RPMI7951 (cell line): ENCODE results near the gene ZNF654. TPM values are rescaled to one million over a fixed set of nuclear protein-coding genes. Genes with fewer than 3 reads are reported as not detected.
A peak's percentile ranks its signal among the peaks of the same experiment; 100 is the strongest.
"Not testable (repeated sequence)": the region's sequence is repeated elsewhere in the genome, so short reads cannot be mapped to it uniquely, and the experiment has no call there.

Experiments used
- DNase-seq: peaks from one replicate; pipeline ENCODE4 v3.0.0-alpha.2; 2012; ENCODE audit warnings: low read depth
- total RNA-seq: library from RNA; depleted of rRNA; stranded (reverse); fragments of >200 nt; shearing (Covaris generic); gene quantifications from 2 replicates; pipeline ENCODE4 v1.2.3, GENCODE V29; 2014

The ZNF654 gene
- total RNA-seq, 1 experiment from 2014 or later = 18.1 TPM

DNA sequence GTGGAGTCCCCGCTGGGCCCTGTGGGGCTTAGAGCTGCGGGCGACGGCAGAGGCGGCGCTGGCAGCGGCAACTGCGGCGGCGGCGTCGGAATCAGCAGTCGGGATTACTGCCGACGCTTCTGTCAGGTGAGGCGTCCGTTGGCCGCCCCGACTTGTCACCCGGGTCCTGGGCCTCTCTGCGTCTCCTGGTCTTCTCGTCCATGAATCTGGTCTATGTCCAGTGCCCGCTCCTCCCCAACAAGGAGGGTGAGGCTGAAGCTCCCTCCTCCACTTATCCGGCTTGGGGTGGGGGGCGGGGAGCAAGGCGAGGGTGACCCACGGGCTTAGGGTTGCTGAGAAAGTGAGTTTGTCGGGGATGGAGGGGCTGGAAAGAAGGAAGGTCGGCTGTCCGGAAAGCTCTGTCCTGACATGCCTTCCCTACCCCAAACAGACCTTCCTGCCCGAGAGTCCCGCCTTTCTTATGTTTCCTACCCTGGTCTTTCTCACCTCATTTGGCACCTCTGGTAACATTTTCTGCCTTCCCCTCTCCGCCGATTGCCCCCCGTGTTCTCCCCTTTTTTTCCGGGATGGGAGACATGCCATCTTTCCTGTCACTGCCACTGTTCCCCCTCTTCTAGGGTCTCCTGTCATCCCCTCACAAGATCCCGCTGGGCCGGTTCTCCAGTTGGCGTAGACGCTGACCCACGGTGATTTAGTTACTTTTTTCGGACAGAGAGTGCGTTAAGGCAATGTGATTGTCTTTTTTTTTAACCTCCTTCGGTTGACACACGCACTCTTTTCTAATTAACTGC lies 520 bp downstream of the ZNF654 start:
- no peak for DNase-seq

DNA sequence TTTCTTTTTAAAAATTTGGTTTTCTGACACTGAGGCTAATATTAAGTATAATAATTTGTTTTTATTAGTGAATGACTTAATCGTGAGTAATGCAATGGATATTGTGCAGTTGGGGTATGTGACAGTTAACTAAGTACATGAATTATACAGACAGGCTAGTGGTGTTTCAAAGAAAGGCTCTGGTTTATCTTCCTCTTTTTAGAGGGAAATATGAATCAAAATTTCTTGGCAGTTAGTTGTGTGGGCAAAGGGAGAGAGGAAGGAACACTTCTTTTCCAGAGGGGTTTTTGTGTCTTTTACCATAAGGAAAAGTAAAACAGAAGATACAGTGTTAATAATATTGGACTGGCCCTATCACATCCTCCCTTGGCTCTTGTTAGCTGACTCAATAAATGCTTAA lies 2.7 kb downstream of the ZNF654 start:
- DNase-seq = no peak

DNA sequence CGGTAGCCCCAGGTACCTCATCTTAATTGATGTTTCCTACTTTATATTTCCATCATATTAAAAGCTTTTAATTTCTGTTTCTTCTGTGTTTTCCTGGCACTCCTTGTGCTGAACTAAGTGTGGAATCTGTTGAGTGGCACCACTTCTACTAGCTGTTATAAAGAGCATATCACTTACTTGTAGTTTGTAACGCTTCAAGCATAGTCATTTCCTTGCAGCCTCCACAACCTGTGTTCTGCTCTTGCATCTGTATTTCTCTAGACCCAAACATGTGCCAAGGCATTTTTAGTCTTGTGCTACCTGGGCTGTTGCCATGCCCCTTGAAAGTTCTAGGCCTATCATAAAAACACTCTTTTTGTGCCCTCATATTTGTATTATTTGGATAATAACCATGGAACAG lies 16.0 kb downstream of the ZNF654 start:
- DNase-seq = no peak

DNA sequence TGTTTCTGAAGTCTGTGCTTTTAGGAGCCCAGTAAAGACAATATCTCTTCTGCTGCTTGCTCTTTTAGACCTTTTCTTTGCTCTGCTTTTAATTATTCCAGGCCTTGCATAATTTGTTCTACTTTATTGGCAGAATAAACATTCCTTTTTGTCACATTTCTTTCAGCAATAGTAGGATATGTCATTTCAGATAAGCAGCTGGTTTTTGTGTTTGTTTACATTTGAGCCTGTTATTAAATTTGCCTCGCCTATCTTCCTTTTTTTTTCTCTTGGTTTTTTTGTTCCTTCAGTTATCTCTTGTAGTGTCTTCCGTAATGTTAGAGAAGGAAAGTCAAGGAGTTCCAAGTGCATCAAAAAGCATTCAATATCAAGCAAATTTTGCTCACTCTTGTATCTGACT lies 16.4 kb downstream of the ZNF654 start:
- DNase-seq = no peak

DNA sequence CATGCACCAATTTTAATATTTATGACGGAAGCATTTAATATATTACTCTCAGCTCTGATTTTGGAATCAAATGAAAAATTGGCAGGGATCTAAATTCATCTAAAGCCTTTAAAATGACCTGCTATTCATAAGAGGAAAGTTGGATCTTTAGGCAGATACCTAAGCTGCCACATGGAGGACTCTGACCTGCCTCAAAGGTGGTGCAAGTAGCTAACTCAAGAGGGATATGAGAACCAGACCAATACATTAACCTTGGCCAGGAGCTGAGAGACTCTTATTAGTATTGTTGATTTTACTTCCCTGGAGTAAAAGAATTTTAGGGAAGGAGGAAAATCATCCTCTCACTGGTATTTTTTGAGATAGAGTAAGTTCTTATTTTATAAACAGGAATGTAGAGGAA lies 17.7 kb downstream of the ZNF654 start:
- no peak for DNase-seq

DNA sequence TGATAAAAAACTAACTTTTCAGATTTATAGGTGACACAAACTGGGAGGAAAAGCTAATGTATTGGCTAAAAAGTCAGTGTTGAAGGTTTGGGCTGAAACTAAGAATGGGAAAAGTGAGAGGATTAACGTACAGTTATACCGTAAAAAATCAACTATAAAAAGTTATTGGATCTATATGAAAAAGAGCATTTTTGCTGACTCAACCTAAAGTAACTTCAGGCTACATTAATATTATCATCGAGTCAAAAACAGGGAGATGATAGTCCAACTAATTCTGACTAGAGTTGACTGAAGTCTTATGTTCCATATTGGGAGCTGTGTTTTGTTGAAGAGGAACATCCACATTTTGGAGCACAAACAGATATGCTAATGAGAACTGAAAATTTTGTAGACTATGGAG lies 19.9 kb downstream of the ZNF654 start:
- no peak for DNase-seq

DNA sequence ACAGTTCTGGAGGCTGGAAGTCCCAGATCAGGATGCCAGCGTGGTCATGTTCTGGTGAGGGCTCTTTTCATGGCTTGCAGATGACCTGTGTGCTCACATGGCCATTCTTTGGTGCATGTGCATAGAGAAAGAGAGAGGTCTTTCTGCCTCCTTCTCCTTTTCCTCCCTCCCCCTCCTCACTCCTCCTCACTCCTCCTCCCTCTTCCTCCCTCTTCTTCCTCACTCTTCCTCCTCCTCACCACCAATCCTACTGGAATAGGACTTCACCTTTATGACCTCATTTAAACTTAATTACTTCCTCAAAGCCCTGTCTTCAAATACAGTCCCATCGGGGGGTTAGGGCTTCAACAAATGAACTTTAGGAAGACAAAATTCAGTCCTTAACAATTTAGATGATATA lies 23.8 kb downstream of the ZNF654 start:
- no peak for DNase-seq

DNA sequence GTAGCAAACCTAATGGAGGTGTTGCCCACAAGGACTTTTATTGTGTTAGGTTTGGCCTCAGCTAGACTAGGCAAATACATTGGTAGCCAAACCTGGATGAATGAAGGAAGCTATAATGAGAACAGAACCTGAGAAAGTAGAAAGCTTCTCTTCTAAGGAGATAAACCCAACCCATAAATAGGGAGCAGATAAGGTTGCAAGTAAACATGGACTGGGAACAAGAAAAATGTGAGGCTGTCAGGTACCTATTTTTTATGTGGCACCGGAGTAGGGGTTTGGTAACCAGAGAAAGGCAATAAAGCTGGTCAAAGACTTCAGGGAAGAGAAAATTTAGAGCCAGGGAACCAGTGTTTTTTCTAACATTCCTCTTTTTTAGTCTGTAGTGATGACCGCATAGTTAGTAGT lies 25.0 kb downstream of the ZNF654 start:
- no peak for DNase-seq

DNA sequence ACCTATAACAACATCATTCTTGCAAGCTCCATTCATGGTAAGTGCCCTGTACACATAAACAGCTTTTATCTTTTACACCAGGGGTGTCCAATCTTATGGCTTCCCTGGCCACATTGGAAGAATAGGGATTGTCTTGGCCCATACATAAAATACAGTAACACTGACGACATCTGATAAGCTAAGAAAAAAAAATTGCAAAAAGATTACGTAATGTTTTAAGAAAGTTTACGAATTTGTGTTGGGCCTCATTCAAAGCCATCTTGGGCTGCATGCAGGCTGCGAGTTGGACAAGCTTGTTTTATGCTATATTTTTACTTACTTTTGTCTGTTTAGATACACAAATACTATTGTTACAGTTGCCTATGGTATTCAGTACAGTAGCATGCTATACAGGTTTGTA lies 31.6 kb downstream of the ZNF654 start:
- no peak for DNase-seq

DNA sequence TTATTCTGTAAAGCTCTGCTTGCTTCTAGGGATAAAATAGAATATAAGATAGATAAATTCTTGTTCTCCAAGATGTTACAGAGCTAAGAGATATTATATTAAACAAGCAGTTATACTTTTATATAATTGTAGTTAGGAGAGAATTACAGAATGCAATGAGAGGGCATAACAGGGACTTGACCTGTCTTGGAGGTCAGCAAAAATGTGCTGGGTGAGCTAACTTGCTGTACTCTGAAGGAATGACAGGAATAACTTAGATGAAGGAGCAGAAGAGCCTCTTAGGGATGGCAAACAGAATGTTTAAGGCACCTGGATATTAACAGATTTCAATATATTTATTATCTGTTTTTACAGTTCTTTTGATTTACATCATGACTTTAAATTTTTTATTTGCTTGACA lies 33.2 kb downstream of the ZNF654 start:
- no peak for DNase-seq

DNA sequence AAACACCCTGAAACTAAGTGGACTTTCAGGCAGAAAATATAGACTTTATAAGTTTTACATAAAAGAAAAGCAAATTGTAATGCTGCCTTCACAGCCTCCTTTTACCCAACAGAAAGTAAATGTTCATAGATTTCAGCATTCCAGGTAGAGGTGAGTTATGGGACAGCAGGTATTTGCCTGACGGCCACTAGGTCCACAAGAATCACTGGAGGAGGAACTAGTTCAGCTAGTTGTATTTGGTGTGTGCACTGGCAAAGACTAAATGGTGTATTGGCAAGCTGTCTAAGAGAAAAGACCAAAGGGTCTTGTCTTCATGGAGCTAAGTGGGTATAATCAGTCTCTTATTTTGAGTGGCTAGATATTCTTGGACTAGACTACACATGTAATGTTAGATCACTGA lies 34.2 kb downstream of the ZNF654 start:
- no peak for DNase-seq

DNA sequence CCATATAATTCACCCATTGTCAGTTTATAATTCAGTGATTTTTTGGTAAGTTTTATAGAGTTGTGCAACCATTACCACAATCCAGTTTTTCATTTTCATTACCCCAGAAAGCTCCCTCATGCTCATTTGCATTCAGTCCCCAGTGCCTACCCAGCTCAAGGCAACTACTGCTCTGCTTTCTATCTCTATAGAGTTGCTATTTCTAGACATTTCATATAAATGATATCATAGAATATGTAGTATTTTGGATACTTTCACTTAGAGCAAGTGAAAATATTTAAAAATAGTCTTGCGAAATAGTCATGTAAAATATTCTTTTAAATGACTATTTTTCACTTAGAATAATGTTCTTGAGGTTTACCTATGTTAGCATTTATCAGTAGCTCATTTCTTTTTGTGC lies 42.1 kb downstream of the ZNF654 start:
- no peak for DNase-seq

DNA sequence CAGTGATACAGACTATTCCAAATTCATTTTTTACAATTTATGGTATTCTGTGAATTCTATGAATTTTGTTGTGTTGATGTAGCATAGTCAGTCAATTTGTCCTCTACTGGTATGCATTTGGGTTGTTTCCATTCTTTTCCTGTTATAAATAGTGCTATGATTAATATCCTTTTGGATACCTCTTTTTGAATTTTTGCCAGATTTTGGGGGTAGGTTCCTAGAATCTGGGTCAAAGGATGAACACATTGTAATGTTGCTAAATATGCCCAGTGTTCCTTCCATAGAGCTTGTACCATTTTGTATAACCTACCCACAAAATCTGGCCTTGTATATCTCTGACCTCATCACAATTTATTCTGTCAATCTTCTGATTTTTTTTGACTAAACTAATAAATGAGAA lies 46.3 kb downstream of the ZNF654 start:
- DNase-seq = no peak

DNA sequence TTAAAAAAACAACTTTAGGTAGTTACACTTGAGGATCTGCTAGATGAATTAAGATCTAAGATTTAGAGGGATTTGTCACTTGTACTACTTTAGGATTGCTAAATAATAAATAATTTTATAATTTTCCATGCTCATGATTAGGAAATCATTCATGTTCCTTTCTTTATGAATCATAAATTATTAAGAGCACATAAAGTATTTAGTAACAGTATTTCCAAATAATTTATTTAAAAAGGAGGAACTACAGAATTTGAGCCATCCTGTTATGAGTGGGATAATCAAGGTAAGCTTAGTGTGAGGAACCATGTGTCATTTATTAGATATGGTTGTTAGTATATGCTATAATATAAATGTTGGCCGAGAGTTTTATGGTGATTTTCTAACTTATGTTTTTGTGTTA lies 53.2 kb downstream of the ZNF654 start:
- no peak for DNase-seq

DNA sequence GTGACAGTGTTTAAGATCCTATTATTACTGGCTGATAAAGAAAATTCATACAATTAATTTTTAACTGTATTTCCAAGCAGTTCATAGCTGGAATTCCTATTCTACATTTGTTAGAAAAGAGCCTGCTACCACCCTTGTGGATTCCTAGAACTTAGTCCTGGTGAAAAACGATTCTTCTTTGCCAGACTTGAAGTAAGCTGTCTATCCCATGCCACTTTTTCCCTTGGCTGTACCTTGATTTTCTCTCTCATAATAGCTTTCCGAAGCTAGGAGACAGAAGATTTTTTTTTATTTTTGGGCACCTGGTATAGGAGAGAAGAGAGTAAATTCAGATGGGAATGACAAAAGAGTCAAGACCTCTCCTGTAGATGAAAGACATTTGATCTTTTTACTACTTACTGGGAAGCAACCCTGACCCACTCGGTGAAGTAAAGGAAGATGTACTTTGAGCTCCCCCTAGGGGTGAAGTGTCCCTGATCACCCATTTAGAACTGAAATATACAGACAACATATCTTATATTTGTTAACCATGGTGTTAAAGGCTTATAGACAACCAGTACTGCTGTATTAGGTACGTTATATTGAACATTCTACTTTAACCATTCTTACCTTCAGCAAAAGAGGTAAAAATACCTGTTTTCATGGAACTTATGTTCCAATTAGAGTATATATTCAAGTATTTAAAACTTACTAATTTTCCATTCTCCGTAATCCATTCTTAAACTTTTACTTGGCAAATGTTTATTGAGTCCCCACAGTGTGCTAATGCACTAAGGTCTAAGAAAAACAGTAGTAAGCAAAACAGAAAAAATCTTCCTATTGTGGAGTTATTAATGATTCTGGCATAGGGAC lies 54.5 kb downstream of the ZNF654 start:
- peak; percentile 70 for DNase-seq

DNA sequence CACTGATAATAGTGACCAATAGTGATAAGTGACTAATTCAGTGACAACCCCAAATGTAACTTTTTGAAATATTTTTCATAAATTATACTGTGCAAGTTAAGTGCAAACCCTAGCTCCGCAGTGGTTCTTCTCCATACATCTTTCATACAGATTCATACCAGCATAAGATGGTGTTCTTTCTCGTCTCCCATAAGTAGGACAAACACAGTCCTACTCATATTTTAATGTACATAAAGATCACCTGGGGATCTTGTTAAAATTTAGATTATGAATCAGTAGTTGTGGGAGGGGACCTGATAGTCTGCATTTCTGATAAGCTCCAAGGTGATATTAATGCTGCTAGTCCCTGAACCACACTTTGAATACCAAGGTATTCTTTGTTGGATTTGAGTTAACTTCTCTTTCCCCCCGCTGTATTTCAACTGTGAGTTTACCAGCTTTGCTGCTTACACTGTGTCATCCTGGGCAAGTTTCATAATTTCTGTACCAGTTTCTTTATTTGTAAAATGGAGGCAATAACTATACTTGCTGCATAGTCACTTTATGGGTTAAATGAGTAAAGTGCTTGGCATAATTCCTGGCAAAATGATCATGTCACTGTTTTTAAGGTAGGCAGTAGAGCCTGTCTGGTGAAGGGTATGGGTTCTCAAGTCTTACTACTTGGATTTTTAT lies 56.0 kb downstream of the ZNF654 start:
- DNase-seq = no peak

DNA sequence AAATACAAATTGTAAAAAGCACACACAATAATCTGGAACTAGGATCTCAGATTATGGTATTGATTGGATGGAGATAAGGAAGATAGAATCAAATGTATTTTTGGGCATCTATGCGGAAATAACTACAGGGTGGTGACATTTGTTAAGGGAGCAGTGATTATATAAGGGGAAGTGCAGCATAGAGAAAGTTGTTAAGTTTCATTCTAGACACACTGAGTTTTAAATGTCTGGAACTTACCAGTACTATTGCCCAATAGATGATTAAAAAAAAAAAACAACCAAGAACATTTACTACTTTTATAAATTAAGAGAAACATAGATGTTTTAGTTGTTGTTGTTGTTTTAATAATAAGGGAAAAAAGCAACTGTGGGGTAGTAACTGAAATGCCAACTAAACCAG lies 58.6 kb downstream of the ZNF654 start:
- no peak for DNase-seq

DNA sequence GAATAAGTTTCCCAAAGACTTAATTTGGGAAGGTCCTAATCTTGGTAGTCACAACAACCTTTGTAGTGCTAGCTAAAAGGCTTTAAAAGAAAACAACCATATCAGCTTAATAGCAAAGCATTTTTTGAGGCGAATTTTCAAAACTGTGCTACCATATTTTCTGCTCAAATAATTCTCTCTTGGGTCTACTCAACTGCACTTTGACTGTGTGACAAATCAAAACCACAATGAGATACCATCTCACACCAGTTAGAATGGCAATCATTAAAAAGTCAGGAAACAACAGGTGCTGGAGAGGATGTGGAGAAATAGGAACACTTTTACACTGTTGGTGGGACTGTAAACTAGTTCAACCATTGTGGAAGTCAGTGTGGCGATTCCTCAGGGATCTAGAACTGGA lies 59.5 kb downstream of the ZNF654 start:
- not testable (repeated sequence) for DNase-seq

DNA sequence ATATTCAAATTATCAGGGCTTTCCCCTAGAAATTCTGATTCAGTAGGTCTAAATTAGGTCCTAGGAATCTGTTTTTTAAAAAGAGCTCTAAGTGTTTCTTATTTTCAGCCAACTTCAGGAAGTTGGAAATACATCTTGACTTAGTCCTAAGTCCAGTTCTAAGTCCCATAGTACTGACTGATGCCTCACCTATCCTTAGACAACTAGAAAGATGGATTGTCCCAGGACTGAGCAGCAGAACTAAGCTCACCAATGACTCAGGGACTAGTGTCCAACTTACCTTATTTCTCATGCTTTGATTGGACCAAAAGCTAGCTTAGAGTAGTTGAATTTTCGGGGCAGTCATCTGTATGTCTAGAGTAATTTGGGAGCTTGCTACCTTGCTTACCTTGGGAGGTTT lies 64.5 kb downstream of the ZNF654 start:
- no peak for DNase-seq

DNA sequence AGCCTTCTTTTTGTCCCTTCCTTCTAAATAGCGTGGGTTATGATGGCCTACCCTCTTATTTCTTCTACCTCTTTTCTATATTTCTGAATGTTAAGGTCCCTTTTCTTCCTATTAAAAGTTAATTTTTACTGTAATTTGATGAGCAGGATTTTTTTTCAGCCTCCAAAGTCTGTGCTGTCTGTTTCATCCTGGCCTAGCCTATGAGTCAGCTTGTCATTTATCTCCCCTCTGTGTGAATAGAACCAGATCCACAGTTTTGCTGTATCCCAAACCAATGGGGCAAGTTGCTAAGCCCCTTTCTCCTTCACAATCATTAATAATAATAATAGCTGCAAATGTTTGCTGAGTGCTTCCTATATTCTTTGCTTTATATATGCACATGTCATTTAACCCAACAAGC lies 72.6 kb downstream of the ZNF654 start:
- no peak for DNase-seq

DNA sequence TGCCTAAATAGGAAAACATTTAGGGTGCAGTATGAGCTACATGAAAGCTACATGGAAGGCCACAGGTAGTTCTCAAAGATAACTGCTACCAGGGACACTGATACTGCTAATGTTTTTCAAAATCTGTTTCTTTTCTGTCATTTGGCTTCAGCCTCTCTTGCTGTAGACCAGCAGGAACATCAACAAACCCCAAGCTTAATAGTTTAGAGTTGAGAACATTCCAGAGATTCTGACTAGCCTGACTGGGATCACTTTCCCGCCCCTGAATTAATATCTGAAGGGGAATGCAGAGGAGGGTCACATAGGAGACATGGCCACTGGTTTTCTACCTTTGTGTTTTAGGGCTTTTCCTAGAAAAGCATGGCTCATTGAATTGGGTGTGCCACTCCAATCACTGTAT lies 73.8 kb downstream of the ZNF654 start:
- no peak for DNase-seq

DNA sequence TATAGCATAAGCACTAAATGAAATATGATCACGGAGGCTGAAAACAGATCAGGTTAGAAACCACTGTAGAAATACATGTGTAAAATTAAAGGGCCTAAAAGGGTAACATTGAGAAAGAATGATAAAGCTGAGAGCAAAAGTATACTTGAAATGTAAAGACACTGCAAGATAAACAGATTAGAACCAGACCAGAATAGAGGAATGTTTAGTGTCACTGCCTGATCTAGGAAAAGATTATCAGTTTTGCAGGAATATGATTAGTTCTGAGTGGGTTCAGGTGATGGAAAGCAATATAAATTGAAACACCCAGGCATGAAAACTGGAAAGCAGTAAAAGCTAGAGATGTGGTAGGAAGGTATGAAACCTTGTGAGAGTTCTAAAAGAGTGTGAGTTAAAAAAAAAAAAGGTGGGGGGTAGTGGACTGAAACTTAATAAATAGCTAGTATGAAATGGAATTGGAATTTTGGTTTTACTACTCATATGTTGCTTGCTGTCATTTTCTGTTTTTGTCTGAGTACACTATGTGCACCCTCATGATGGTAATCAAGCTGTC lies 74.7 kb downstream of the ZNF654 start:
- no peak for DNase-seq
